Thymus (tissue), 2 donors: ENCODE results near the gene AKR1C4. TPM values are rescaled to one million over a fixed set of nuclear protein-coding genes. Genes with fewer than 3 reads are reported as not detected.

Experiments used
- polyA plus RNA-seq: library from polyadenylated mRNA; stranded (reverse); fragments of 200-250 nt; gene quantifications from one replicate; pipeline ENCODE4 v1.2.3, GENCODE V29; 2013
- total RNA-seq: library from RNA; stranded (reverse); fragments of 120-200 nt; gene quantifications from one replicate; pipeline ENCODE4 v1.2.4, GENCODE V29; 2013
- donor health status: healthy.

The AKR1C4 gene
- total and polyA plus RNA-seq, 2 donors = 0.02 TPM; not detected in 1

Other genes with a start within 250 kb of the AKR1C4 start
- 1.4 TPM for gene AKR1C1, start 233.4 kb upstream of the AKR1C4 start, total RNA-seq
- gene AKR1C1, start 233.4 kb upstream of the AKR1C4 start, polyA plus RNA-seq = 7.6 TPM
- 1.0 TPM for gene AKR1C2, start 193.0 kb upstream of the AKR1C4 start, total RNA-seq
- gene AKR1C2, start 193.0 kb upstream of the AKR1C4 start, polyA plus RNA-seq = 3.8 TPM
- 1.7 TPM for gene AKR1C3, start 102.4 kb upstream of the AKR1C4 start, total RNA-seq
- 26.3 TPM for gene AKR1C3, start 102.4 kb upstream of the AKR1C4 start, polyA plus RNA-seq
- gene AKR1C8, start 11.7 kb upstream of the AKR1C4 start, total RNA-seq = 0.09 TPM
- gene AKR1C8, start 11.7 kb upstream of the AKR1C4 start, polyA plus RNA-seq = 0.09 TPM
- gene UCN3, start 168.1 kb downstream of the AKR1C4 start, total RNA-seq = 0.19 TPM
- 0.30 TPM for gene UCN3, start 168.1 kb downstream of the AKR1C4 start, polyA plus RNA-seq
- gene TUBAL3, start 208.0 kb downstream of the AKR1C4 start, total RNA-seq = 1.3 TPM
- 0.46 TPM for gene TUBAL3, start 208.0 kb downstream of the AKR1C4 start, polyA plus RNA-seq
- 58.2 TPM for gene NET1, start 215.7 kb downstream of the AKR1C4 start, total RNA-seq
- gene NET1, start 215.7 kb downstream of the AKR1C4 start, polyA plus RNA-seq = 63.6 TPM